Suppressor macrophage treated with lipopolysaccharide for 1 hour (primary cell): ENCODE measurements around the gene MMP25.

ENCODE experiments used
- DNase-seq, 3 donors: peaks; one replicate each; pipeline ENCODE4 v3.0.0-alpha.2; 2020 to 2022

The MMP25 gene

GRCh38 chr16:3017344-3017743 is 29.0 kb upstream of the MMP25 start:
- DNase-seq = no peak

- DNase-seq = peak in 1 of 3 donors; percentile 48
These were observed 28.4 kb upstream of the MMP25 start, which contains the start of gene CLDN6 for GRCh38 chr16:3017794-3018506. TSS of gene CLDN6 (minus strand) at chr16:3018183. CDS start at chr16:3016021, 2,162 bp downstream.

- no peak for DNase-seq
These were observed 26.6 kb upstream of the MMP25 start for GRCh38 chr16:3019594-3020246.

- peak; percentile 87 to 97 (median 94) for DNase-seq
These were observed 26.1 kb upstream of the MMP25 start, which contains the start of gene TNFRSF12A for GRCh38 chr16:3020247-3020603. TSS of gene TNFRSF12A (plus strand) at chr16:3020368. CDS start at chr16:3020398, 30 bp downstream.

- DNase-seq = peak; percentile 30 to 65 (median 48)
These were observed 25.5 kb upstream of the MMP25 start for GRCh38 chr16:3020604-3021448.

- peak; percentile 72 to 91 (median 82) for DNase-seq
These were observed 24.7 kb upstream of the MMP25 start for GRCh38 chr16:3021449-3022207.

- DNase-seq = peak; percentile 95 to 97 (median 96)
These were observed 24.1 kb upstream of the MMP25 start for GRCh38 chr16:3022208-3022683.

GRCh38 chr16:3022684-3023414 is 23.5 kb upstream of the MMP25 start:
- DNase-seq = peak in 2 of 3 donors; percentile 32 to 41

GRCh38 chr16:3023415-3023668 is 23.0 kb upstream of the MMP25 start:
- DNase-seq = no peak

- peak; percentile 98 for DNase-seq
These were observed 22.5 kb upstream of the MMP25 start, which contains the start of the genes HCFC1R1 and THOC6 for GRCh38 chr16:3023669-3024478. TSS of gene HCFC1R1 (minus strand) at chr16:3023942. CDS start at chr16:3023941, 1 bp downstream. TSS of gene THOC6 (plus strand) at chr16:3024035. CDS start at chr16:3024327, 292 bp downstream.

GRCh38 chr16:3025032-3026002 is 21.0 kb upstream of the MMP25 start:
- DNase-seq = no peak

- no peak for DNase-seq
These were observed 20.4 kb upstream of the MMP25 start for GRCh38 chr16:3026003-3026378.

- DNase-seq = no peak
These were observed 19.5 kb upstream of the MMP25 start for GRCh38 chr16:3026609-3027488.

GRCh38 chr16:3027489-3027795 is 18.9 kb upstream of the MMP25 start:
- no peak for DNase-seq

- peak; percentile 89 to 94 (median 90) for DNase-seq
These were observed 18.2 kb upstream of the MMP25 start for GRCh38 chr16:3027983-3028715.

GRCh38 chr16:3028716-3029319 is 17.5 kb upstream of the MMP25 start:
- no peak for DNase-seq

GRCh38 chr16:3029491-3030221 is 16.7 kb upstream of the MMP25 start:
- peak; percentile 53 to 70 (median 65) for DNase-seq
